Heart left ventricle (tissue), 13 donors: ENCODE results near the gene SNHG17.

Source experiments
- POLR2A ChIP-seq, 2 donors: fragments of 450-650 bp; IDR thresholded peaks; one replicate each; pipeline ENCODE4 v1.6.1; 2017; ENCODE audit warnings: antibody characterized with exemption in 2 of 2, mild to moderate bottlenecking in 2 of 2, moderate library complexity in 2 of 2
- TF ChIP-seq, protein P1 (sequence below), 12 donors: fragments of 200-600 bp; sonication (generic) in 4 of 12; IDR thresholded peaks; one replicate each; pipeline versions ENCODE4 v1.5.0 to v1.8.0; 2018 to 2022; ENCODE audit warnings: antibody characterized with exemption in 12 of 12, mild to moderate bottlenecking in 5 of 12
- donor health status: ischemic (EF 13 %, LVEDD 7.1; RV severe dilation, severe dysfunction).
- donor health status: DM: no; HTN: yes; CAD: no.
- donor health status: DM: no; HTN: no; CAD: no.
- donor health status: ischemic (EF 25% LVEDD 6.9; RV normal size, moderate dysfunction).
- donor health status: ischemic (EF 25% LVEDD 5.7; RV mildly dilated, moderate dysfunction).
- donor health status: ischemic (EF 35%, LVEDD 5.7; RV mildly dilated, moderate dysfunction).
- donor health status: nonischemic (EF 11% LVEDD 7.7; RV severe dilation, severe dysfunction).
- donor health status: DM: yes; HTN: yes; CAD: no.
- donor health status: PGD.
- donor health status: ischemic (EF 29% LVEDD 5.4; RV normal size, mild dysfunction).
- donor health status: nonischemic (EF 23%, LVEDD 6.1; RV moderate dilation, normal function).

DNA sequence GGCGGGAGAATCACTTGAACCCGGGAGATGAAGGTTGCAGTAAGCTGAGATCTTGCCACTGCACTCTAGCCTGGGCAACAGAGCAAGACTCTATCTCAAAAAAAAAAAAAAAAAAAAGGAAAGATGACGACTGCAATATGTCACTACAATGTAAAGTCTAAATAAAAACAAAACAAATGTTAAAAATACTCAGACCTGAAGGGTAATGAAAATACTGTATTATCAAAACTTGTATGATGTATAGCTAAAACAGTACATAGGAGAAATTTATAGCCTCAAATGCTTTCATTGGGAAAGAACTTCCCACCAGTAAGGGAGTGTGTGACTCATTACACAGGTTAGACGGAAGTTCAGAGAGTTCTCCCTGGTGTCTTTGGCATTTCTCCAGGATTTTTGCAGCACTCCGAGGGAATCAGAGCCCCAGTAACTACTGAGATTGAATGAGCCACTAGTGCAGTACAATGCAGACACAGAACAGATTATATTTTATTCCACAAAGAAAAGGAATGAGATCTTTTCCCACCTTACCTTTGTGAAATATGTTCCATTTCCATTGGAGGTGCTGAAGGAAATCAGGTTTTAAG, 25.0 kb upstream of the SNHG17 start:
- TF ChIP-seq POLR2A (IDR thresholded peaks at IDR 0.05), result no peak
- TF ChIP-seq, protein P1, sequence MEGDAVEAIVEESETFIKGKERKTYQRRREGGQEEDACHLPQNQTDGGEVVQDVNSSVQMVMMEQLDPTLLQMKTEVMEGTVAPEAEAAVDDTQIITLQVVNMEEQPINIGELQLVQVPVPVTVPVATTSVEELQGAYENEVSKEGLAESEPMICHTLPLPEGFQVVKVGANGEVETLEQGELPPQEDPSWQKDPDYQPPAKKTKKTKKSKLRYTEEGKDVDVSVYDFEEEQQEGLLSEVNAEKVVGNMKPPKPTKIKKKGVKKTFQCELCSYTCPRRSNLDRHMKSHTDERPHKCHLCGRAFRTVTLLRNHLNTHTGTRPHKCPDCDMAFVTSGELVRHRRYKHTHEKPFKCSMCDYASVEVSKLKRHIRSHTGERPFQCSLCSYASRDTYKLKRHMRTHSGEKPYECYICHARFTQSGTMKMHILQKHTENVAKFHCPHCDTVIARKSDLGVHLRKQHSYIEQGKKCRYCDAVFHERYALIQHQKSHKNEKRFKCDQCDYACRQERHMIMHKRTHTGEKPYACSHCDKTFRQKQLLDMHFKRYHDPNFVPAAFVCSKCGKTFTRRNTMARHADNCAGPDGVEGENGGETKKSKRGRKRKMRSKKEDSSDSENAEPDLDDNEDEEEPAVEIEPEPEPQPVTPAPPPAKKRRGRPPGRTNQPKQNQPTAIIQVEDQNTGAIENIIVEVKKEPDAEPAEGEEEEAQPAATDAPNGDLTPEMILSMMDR (IDR thresholded peaks at IDR 0.05), result no peak
